Measurements from ENCODE around the gene MYO7A.
A peak's percentile ranks its signal among the peaks of the same experiment; 100 is the strongest.

MYO7A gene

DNA sequence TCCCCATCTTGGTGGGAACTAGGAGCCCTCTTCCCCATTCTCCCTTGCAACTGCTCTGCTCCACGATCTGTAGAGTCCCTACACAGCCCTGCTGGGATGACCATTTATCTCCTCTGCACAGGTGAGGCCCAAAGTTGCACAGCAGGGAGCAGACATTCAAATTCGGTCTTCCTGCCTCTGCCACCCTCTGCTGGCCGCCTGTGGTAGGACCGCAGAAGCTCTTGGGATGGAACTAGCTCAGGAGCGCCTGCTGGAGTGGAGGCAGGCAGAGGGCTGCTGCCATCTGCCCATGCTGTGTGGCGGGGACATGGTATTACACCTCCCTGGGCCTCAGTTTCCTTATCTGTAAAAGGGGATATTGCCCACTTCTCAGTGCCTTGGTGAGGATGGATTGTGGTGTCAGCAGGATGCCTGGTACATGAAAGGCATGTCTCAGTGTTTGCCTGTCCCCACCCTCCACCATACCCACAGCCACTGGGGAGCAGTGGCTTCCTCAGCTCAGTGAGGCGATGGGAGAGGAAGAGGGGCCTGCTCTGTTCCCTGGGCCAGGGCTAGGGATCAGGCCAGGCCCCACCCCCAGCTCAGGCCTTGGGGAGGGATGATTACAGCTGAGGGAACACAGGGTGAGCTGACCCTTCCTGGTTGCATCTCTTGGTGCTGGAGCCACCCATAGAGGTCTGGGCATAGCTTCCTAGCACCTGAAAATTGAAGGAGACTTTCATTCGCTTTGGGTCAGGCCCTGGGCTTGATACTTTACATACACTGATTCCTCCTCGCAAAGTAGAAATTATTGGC, 36.7 kb upstream of the MYO7A start:
- H3K27ac ChIP-seq (ENCODE audit: low read depth, low read length): no peak overlapping the region
- H3K27me3 ChIP-seq (ENCODE audit: control insufficient read depth, low read length): no peaks in the 10 kb centered on the region
- no peaks in the 10 kb centered on the region for H3K36me3 ChIP-seq (ENCODE audit: control insufficient read depth, low read length)
- H3K79me2 ChIP-seq (ENCODE audit: control insufficient read depth, low read length): no peaks in the 10 kb centered on the region
- no peak overlapping the region for H3K4me3 ChIP-seq (ENCODE audit: low read length)
- H3K9me2 ChIP-seq (replicated peaks; ENCODE audit: control insufficient read depth, low read length): no peaks in the 10 kb centered on the region
- TF ChIP-seq CTCF (IDR thresholded peaks at IDR 0.05; ENCODE audit: low read depth, low read length, poor library complexity, severe bottlenecking) (peak; percentile 98), EZH2phosphoT487 (IDR thresholded peaks at IDR 0.05; ENCODE audit: borderline replicate concordance, low read length) (no peak)
- no peaks in the 10 kb centered on the region for H3K9me3 ChIP-seq (ENCODE audit: control insufficient read depth, insufficient read depth, low read length)
- no peaks in the 10 kb centered on the region for H3K4me1 ChIP-seq (ENCODE audit: control insufficient read depth, low read length)
- no peaks in the 10 kb centered on the region for H4K20me1 ChIP-seq (ENCODE audit: control insufficient read depth, insufficient read depth, low read depth, low read length)
- no peaks in the 10 kb centered on the region for H3F3A ChIP-seq (ENCODE audit: control insufficient read depth, insufficient read depth)
- H3K4me2 ChIP-seq (ENCODE audit: low read length): no peak overlapping the region

GRCh38 chr11:77092382-77092781, 35.7 kb upstream of the MYO7A start:
- Histone ChIP-seq H3K4me1 (ENCODE audit: control insufficient read depth, low read length) (no peaks in the 10 kb centered on the region), H3K4me2 (ENCODE audit: low read length) (no peak overlapping the region), H3K9me2 (replicated peaks; ENCODE audit: control insufficient read depth, low read length) (no peaks in the 10 kb centered on the region)

DNA sequence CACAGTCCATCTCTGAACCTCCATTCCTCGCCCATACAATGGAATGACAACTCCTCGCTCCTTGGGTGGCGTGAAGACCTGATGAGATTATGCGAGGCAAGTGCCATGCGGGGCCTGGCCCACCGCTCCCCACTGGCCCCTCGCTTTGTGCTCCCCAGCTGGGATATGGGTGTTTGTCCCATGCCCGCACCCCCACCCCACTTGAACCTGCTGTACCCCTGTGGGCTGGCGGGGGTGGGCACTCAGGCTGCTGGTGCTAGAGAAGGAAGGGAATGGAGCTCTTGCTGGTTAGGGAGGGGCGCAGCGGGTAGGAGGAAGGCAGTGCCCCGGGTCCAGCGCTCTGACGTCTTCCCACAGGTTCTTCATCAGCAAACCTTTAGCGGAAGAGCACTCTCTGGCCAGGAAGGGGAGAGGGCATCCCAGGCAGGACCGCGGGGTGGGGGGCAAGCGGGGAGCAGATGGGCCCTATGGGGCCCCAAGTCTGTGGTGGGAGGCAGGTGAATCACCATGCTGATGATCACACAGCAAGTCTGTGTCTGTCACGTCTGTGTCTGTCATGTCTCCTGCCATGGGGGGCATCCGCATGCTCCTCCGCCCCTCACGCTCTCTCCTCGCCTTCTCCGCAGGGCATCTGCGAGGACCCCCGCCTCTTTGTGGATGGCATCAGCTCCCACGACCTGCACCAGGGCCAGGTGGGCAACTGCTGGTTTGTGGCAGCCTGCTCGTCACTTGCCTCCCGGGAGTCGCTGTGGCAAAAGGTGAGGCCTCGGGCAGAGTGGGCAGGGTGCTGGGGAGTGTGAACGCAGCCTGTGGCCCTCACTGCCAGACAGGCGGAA, 34.8 kb upstream of the MYO7A start:
- H3K27ac ChIP-seq (ENCODE audit: low read depth, low read length): no peak overlapping the region
- no peaks in the 10 kb centered on the region for H3K79me2 ChIP-seq (ENCODE audit: control insufficient read depth, low read length)
- H3K27me3 ChIP-seq (ENCODE audit: control insufficient read depth, low read length): no peaks in the 10 kb centered on the region
- no peaks in the 10 kb centered on the region for H3K36me3 ChIP-seq (ENCODE audit: control insufficient read depth, low read length)
- H3F3A ChIP-seq (ENCODE audit: control insufficient read depth, insufficient read depth): no peaks in the 10 kb centered on the region
- no peaks in the 10 kb centered on the region for H4K20me1 ChIP-seq (ENCODE audit: control insufficient read depth, insufficient read depth, low read depth, low read length)
- TF ChIP-seq EZH2phosphoT487 (IDR thresholded peaks at IDR 0.05; ENCODE audit: borderline replicate concordance, low read length) (no peak), CTCF (IDR thresholded peaks at IDR 0.05; ENCODE audit: low read depth, low read length, poor library complexity, severe bottlenecking) (no peak)
- H3K9me2 ChIP-seq (replicated peaks; ENCODE audit: control insufficient read depth, low read length): no peaks in the 10 kb centered on the region
- H3K9me3 ChIP-seq (ENCODE audit: control insufficient read depth, insufficient read depth, low read length): no peaks in the 10 kb centered on the region
- H3K4me2 ChIP-seq (ENCODE audit: low read length): no peak overlapping the region
- no peaks in the 10 kb centered on the region for H3K4me1 ChIP-seq (ENCODE audit: control insufficient read depth, low read length)
- no peak overlapping the region for H3K4me3 ChIP-seq (ENCODE audit: low read length)

More at GRCh38 chr11:77092382-77092781, 35.7 kb upstream of the MYO7A start:
- no peaks in the 10 kb centered on the region for H3K9me3 ChIP-seq (ENCODE audit: control insufficient read depth, insufficient read depth, low read length)
- no peaks in the 10 kb centered on the region for H3K27me3 ChIP-seq (ENCODE audit: control insufficient read depth, low read length)
- H4K20me1 ChIP-seq (ENCODE audit: control insufficient read depth, insufficient read depth, low read depth, low read length): no peaks in the 10 kb centered on the region
- H3K4me3 ChIP-seq (ENCODE audit: low read length): no peak overlapping the region
- H3F3A ChIP-seq (ENCODE audit: control insufficient read depth, insufficient read depth): no peaks in the 10 kb centered on the region
- H3K79me2 ChIP-seq (ENCODE audit: control insufficient read depth, low read length): no peaks in the 10 kb centered on the region
- no peak overlapping the region for H3K27ac ChIP-seq (ENCODE audit: low read depth, low read length)
- TF ChIP-seq EZH2phosphoT487 (IDR thresholded peaks at IDR 0.05; ENCODE audit: borderline replicate concordance, low read length): no peak
- TF ChIP-seq CTCF (IDR thresholded peaks at IDR 0.05; ENCODE audit: low read depth, low read length, poor library complexity, severe bottlenecking): no peak
- H3K36me3 ChIP-seq (ENCODE audit: control insufficient read depth, low read length): no peaks in the 10 kb centered on the region
